ENCODE data around the gene DCTD.

DCTD gene

DNA sequence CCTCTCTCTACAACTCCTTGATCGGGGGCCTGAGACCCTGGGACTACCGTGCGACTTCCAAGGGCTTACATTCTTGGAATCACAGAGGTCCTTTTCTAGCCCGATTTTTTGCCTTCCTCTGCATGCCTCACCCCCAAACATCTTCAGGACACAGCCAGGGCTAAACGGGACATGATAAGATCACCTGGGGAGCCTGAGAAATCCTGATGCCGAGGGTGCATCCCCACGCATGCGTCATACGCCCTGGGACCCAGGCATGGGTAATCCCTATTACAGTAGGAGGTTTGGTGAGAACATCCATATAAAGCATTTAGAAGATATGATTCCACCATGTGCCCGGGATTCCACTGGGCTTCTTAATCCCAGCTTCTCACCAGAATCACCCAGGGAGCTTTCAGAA is 77.1 kb downstream of the DCTD start:
- no peak for DNase-seq (ENCODE audit: low spot score)
